Coronary artery (tissue), 2 donors: ENCODE measurements around the gene FAM120A.

Source experiments
- DNase-seq: peaks from one replicate; pipeline ENCODE4 v3.0.0-alpha.2; 2017; ENCODE audit warnings: low spot score
- H3K27ac ChIP-seq, 2 donors: fragments of 200-600 bp; sonication (generic); one replicate each; pipeline ENCODE4 v1.5.1; 2016 to 2019
- H3K4me3 ChIP-seq: fragments of 200-600 bp; sonication (generic); 2 replicates; pipeline ENCODE4 v1.5.1; 2016; ENCODE audit warnings: mild to moderate bottlenecking, moderate library complexity
- CTCF ChIP-seq: fragments of 200-600 bp; sonication (generic); IDR thresholded peaks from one replicate; pipeline ENCODE4 v1.5.1; 2019; ENCODE audit warnings: antibody characterized with exemption

The FAM120A gene

GRCh38 chr9:93450945-93451815 lies at the start of gene FAM120A:
Gene FAM120A (plus strand): TSS chr9:93451685. CDS start chr9:93451916, 231 bp downstream.
- TF ChIP-seq CTCF, result no peak
- Histone ChIP-seq H3K27ac (peak within 1 kb of the TSS; percentile 84 to 98), H3K4me3 (peak within 1 kb of the TSS; percentile 96)
- DNase-seq, result peak; percentile 81

GRCh38 chr9:93406371-93406770 lies 45.1 kb upstream of the FAM120A start:
- no peak overlapping the region for H3K27ac ChIP-seq
- TF ChIP-seq CTCF, result no peak
- no peak for DNase-seq
- H3K4me3 ChIP-seq, result no peak overlapping the region

GRCh38 chr9:93413530-93413929 lies 38.0 kb upstream of the FAM120A start:
- TF ChIP-seq CTCF, result no peak
- Histone ChIP-seq H3K4me3 (no peak overlapping the region), H3K27ac (no peak overlapping the region)
- DNase-seq, result no peak

- Histone ChIP-seq H3K4me3 (no peak overlapping the region), H3K27ac (no peak overlapping the region)
- no peak for DNase-seq
- TF ChIP-seq CTCF, result no peak
Observed at GRCh38 chr9:93415176-93415690, 36.3 kb upstream of the FAM120A start.

- no peak for DNase-seq
- H3K27ac ChIP-seq, result no peak overlapping the region
- no peak for TF ChIP-seq CTCF
- H3K4me3 ChIP-seq, result no peak overlapping the region
Observed at GRCh38 chr9:93416530-93417235, 34.8 kb upstream of the FAM120A start.

- no peak for DNase-seq
- no peak overlapping the region for H3K27ac ChIP-seq
- H3K4me3 ChIP-seq, result no peak overlapping the region
- no peak for TF ChIP-seq CTCF
Observed at GRCh38 chr9:93417538-93417937, 33.9 kb upstream of the FAM120A start.
